SK-N-SH treated with all-trans-retinoic acid at 6 μM for 48 hours (cell line): ENCODE results near the gene ZNF333.

Experiments used
- ATAC-seq: fragments of 200-7000 bp; cut with Tn5 transposase; 3 replicates; pipeline ENCODE4 v1.9.1; 2020; ENCODE audit warnings: mild to moderate bottlenecking, moderate library complexity
- ARNTL ChIP-seq: fragments of 450-650 bp; formaldehyde crosslinking; IDR thresholded peaks from 2 replicates; pipeline ENCODE4 v1.5.0; 2020; ENCODE audit warnings: low read depth, mild to moderate bottlenecking, moderate library complexity, borderline replicate concordance
- BACH2 ChIP-seq: fragments of 250-450 bp; sonication (Bioruptor Pico); IDR thresholded peaks from 2 replicates; pipeline ENCODE4 v1.9.0; 2021; ENCODE audit warnings: mild to moderate bottlenecking, borderline replicate concordance
- CREB5 ChIP-seq: fragments of 250-450 bp; sonication (Bioruptor Pico); IDR thresholded peaks from 2 replicates; pipeline ENCODE4 v1.5.1; 2020; ENCODE audit warnings: low read depth, mild to moderate bottlenecking, moderate library complexity
- CSDC2 ChIP-seq: fragments of 250-450 bp; sonication (Bioruptor Pico); IDR thresholded peaks from 2 replicates; pipeline ENCODE4 v1.5.0; 2020; ENCODE audit warnings: mild to moderate bottlenecking, moderate library complexity
- ESRRG ChIP-seq: fragments of 250-450 bp; sonication (Bioruptor Pico); IDR thresholded peaks from 2 replicates; pipeline ENCODE4 v1.6.1; 2021; ENCODE audit warnings: mild to moderate bottlenecking
- OSR1 ChIP-seq: fragments of 250-450 bp; sonication (Bioruptor Pico); IDR thresholded peaks from 2 replicates; pipeline ENCODE4 v1.8.0; 2022; ENCODE audit warnings: moderate library complexity, mild to moderate bottlenecking, inconsistent platforms
- PATZ1 ChIP-seq: fragments of 250-450 bp; sonication (Bioruptor Pico); IDR thresholded peaks from 2 replicates; pipeline ENCODE4 v1.8.0; 2020; ENCODE audit warnings: mild to moderate bottlenecking, moderate library complexity, borderline replicate concordance
- POU6F1 ChIP-seq: fragments of 250-450 bp; sonication (Bioruptor Pico); IDR thresholded peaks from 2 replicates; pipeline ENCODE4 v1.8.0; 2021; ENCODE audit warnings: low read depth, mild to moderate bottlenecking, moderate library complexity, borderline replicate concordance
- PPARA ChIP-seq: fragments of 250-450 bp; sonication (Bioruptor Pico); IDR thresholded peaks from 2 replicates; pipeline ENCODE4 v1.5.0; 2020; ENCODE audit warnings: mild to moderate bottlenecking, borderline replicate concordance
- RARB ChIP-seq: fragments of 250-450 bp; sonication (Bioruptor Pico); IDR thresholded peaks from 2 replicates; pipeline ENCODE4 v1.8.0; 2021; ENCODE audit warnings: mild to moderate bottlenecking, moderate library complexity
- SNAI2 ChIP-seq: fragments of 250-450 bp; sonication (Bioruptor Pico); IDR thresholded peaks from 2 replicates; pipeline ENCODE4 v1.5.0; 2020; ENCODE audit warnings: mild to moderate bottlenecking, moderate library complexity
- TCF4 ChIP-seq: fragments of 250-450 bp; sonication (Bioruptor Pico); IDR thresholded peaks from 2 replicates; pipeline ENCODE4 v1.8.0; 2021; ENCODE audit warnings: mild to moderate bottlenecking, moderate library complexity, borderline replicate concordance
- TOX ChIP-seq: fragments of 250-450 bp; sonication (Bioruptor Pico); IDR thresholded peaks from 2 replicates; pipeline ENCODE4 v1.8.0; 2021; ENCODE audit warnings: mild to moderate bottlenecking, moderate library complexity, borderline replicate concordance
- TSHZ2 ChIP-seq: fragments of 250-450 bp; sonication (Bioruptor Pico); IDR thresholded peaks from 2 replicates; pipeline ENCODE4 v1.5.0; 2020; ENCODE audit warnings: mild to moderate bottlenecking, moderate library complexity
- ZFP30 ChIP-seq: fragments of 450-650 bp; formaldehyde crosslinking; IDR thresholded peaks from 2 replicates; pipeline ENCODE4 v1.5.0; 2022; ENCODE audit warnings: mild to moderate bottlenecking, moderate library complexity
- ZNF565 ChIP-seq: fragments of 450-650 bp; formaldehyde crosslinking; conservative IDR thresholded peaks from 2 replicates; pipeline ENCODE4 v1.5.0; 2020; ENCODE audit warnings: low read depth, mild to moderate bottlenecking, moderate library complexity
- ZNF70 ChIP-seq: fragments of 450-650 bp; formaldehyde crosslinking; IDR thresholded peaks from 2 replicates; pipeline ENCODE4 v1.5.0; 2020; ENCODE audit warnings: mild to moderate bottlenecking, moderate library complexity
- ZNF8 ChIP-seq: fragments of 450-650 bp; formaldehyde crosslinking; IDR thresholded peaks from 2 replicates; pipeline ENCODE4 v1.5.0; 2020; ENCODE audit warnings: mild to moderate bottlenecking, moderate library complexity

Gene ZNF333

GRCh38 chr19:14719162-14719561 is 29.3 kb downstream of the ZNF333 start (continued):
- TF ChIP-seq POU6F1 (CRISPR knock-in tag): no peak
- no peak for TF ChIP-seq TOX
- no peak for TF ChIP-seq ZNF70 (CRISPR knock-in tag)
- no peak for TF ChIP-seq CSDC2 (CRISPR knock-in tag)

- ATAC-seq: no peak
- TF ChIP-seq POU6F1 (CRISPR knock-in tag) (no peak), OSR1 (no peak), RARB (CRISPR knock-in tag) (no peak), BACH2 (CRISPR knock-in tag) (no peak), ZNF8 (CRISPR knock-in tag) (no peak), ESRRG (no peak), PPARA (CRISPR knock-in tag) (no peak), TCF4 (no peak), ARNTL (CRISPR knock-in tag) (no peak), CSDC2 (CRISPR knock-in tag) (no peak), PATZ1 (CRISPR knock-in tag) (no peak), ZFP30 (CRISPR knock-in tag) (no peak)
These were observed 32.3 kb downstream of the ZNF333 start for GRCh38 chr19:14722127-14722526.

GRCh38 chr19:14728595-14728994 is 38.7 kb downstream of the ZNF333 start:
- no peak for ATAC-seq
- TF ChIP-seq SNAI2 (CRISPR knock-in tag) (no peak), ESRRG (no peak), CREB5 (CRISPR knock-in tag) (no peak), ZNF8 (CRISPR knock-in tag) (no peak), OSR1 (no peak), ZNF565 (no peak), POU6F1 (CRISPR knock-in tag) (no peak), TSHZ2 (CRISPR knock-in tag) (no peak), BACH2 (CRISPR knock-in tag) (no peak)
